WTC11 (cell line): Measurements from ENCODE around the gene IRX5. TPM values are rescaled to one million over a fixed set of nuclear protein-coding genes. Genes with fewer than 3 reads are reported as not detected.

ENCODE experiments used
- ATAC-seq: fragments of 200-7000 bp; cut with Tn5 transposase; 2 replicates; pipeline ENCODE4 v1.10.0; 2021; ENCODE audit warnings: mild to moderate bottlenecking, moderate library complexity
- CTCF ChIA-PET: fragments of 300-600 bp; sonication (Branson Sonifier 250); formaldehyde crosslinking; loops from one replicate; lab custom pipeline; 2021; ENCODE audit warnings: antibody characterized with exemption; lab: Charles Lee
- POLR2A ChIA-PET: fragments of 350-600 bp; sonication (Branson Sonifier 250); formaldehyde crosslinking; loops from one replicate; lab custom pipeline; 2021; ENCODE audit warnings: antibody characterized with exemption; lab: Charles Lee
- DNase-seq: peaks from one replicate; pipeline ENCODE4 v3.0.0; 2021; ENCODE audit warnings: low spot score
- H3K27ac Mint-ChIP-seq: 2 replicates; pipeline ENCODE4 v1.8.0; 2021; ENCODE audit warnings: mixed read lengths
- H3K27me3 Mint-ChIP-seq: 2 replicates; pipeline ENCODE4 v1.8.0; 2021; ENCODE audit warnings: low read depth, mild to moderate bottlenecking, moderate library complexity, mixed read lengths
- H3K36me3 Mint-ChIP-seq: 2 replicates; pipeline ENCODE4 v1.8.0; 2021; ENCODE audit warnings: mixed read lengths
- H3K4me1 Mint-ChIP-seq: 2 replicates; pipeline ENCODE4 v1.8.0; 2022; ENCODE audit warnings: mixed read lengths
- H3K4me3 Mint-ChIP-seq: 2 replicates; pipeline ENCODE4 v1.8.0; 2021; ENCODE audit warnings: mild to moderate bottlenecking, moderate library complexity, mixed read lengths
- H3K9me3 Mint-ChIP-seq: 2 replicates; pipeline ENCODE4 v1.8.0; 2021; ENCODE audit warnings: mixed read lengths
- ATF6 ChIP-seq: sonication (generic); formaldehyde crosslinking; IDR thresholded peaks from 2 replicates; pipeline ENCODE4 v1.8.1; 2023; ENCODE audit warnings: mild to moderate bottlenecking, missing genetic modification reagents
- CREM ChIP-seq: sonication (generic); formaldehyde crosslinking; IDR thresholded peaks from 2 replicates; pipeline ENCODE4 v1.8.1; 2022; ENCODE audit warnings: mild to moderate bottlenecking, missing genetic modification reagents, moderate library complexity
- FOXJ3 ChIP-seq: sonication (generic); formaldehyde crosslinking; IDR thresholded peaks from 2 replicates; pipeline ENCODE4 v1.9.0; 2021; ENCODE audit warnings: missing genetic modification reagents, mild to moderate bottlenecking, borderline replicate concordance
- FOXK1 ChIP-seq: sonication (generic); formaldehyde crosslinking; IDR thresholded peaks from 2 replicates; pipeline ENCODE4 v1.8.0; 2022; ENCODE audit warnings: mild to moderate bottlenecking, moderate library complexity, missing genetic modification reagents
- IRF2 ChIP-seq: sonication (generic); formaldehyde crosslinking; IDR thresholded peaks from 2 replicates; pipeline ENCODE4 v1.8.0; 2022; ENCODE audit warnings: low read depth, missing genetic modification reagents, borderline replicate concordance
- KAT7 ChIP-seq: sonication (generic); formaldehyde crosslinking; IDR thresholded peaks from 2 replicates; pipeline ENCODE4 v1.8.1; 2023; ENCODE audit warnings: missing genetic modification reagents, mild to moderate bottlenecking, borderline replicate concordance
- NR1H2 ChIP-seq: sonication (generic); formaldehyde crosslinking; IDR thresholded peaks from 2 replicates; pipeline ENCODE4 v1.9.0; 2021; ENCODE audit warnings: mild to moderate bottlenecking, moderate library complexity, missing genetic modification reagents
- RELA ChIP-seq: sonication (generic); formaldehyde crosslinking; IDR thresholded peaks from 2 replicates; pipeline ENCODE4 v1.8.1; 2022; ENCODE audit warnings: missing genetic modification reagents, mild to moderate bottlenecking, borderline replicate concordance
- SMAD3 ChIP-seq: sonication (generic); formaldehyde crosslinking; IDR thresholded peaks from 2 replicates; pipeline ENCODE4 v1.8.0; 2022; ENCODE audit warnings: missing genetic modification reagents, mild to moderate bottlenecking, borderline replicate concordance
- TEAD4 ChIP-seq: sonication (generic); formaldehyde crosslinking; IDR thresholded peaks from 2 replicates; pipeline ENCODE4 v1.8.0; 2022; ENCODE audit warnings: mild to moderate bottlenecking, missing genetic modification reagents
- ZMAT4 ChIP-seq: fragments of 250-450 bp; sonication (Bioruptor Pico); IDR thresholded peaks from 2 replicates; pipeline ENCODE4 v1.9.0; 2021; ENCODE audit warnings: mild to moderate bottlenecking
- ZNF263 ChIP-seq: sonication (generic); formaldehyde crosslinking; IDR thresholded peaks from 2 replicates; pipeline ENCODE4 v1.8.1; 2022; ENCODE audit warnings: low read depth, mild to moderate bottlenecking, moderate library complexity, missing genetic modification reagents
- total RNA-seq: library from RNA; stranded (reverse); gene quantifications from 3 replicates; pipeline ENCODE4 v1.2.3, GENCODE V29; 2021
- TF ChIP-seq, protein P1 (sequence below): sonication (generic); formaldehyde crosslinking; IDR thresholded peaks from 2 replicates; pipeline ENCODE4 v1.8.0; 2022; ENCODE audit warnings: missing genetic modification reagents
- TF ChIP-seq, protein P2 (sequence below): sonication (generic); formaldehyde crosslinking; IDR thresholded peaks from 2 replicates; pipeline ENCODE4 v1.8.1; 2023; ENCODE audit warnings: mild to moderate bottlenecking, moderate library complexity, missing genetic modification reagents
- TF ChIP-seq, protein P3 (sequence below): sonication (generic); formaldehyde crosslinking; IDR thresholded peaks from 2 replicates; pipeline ENCODE4 v1.8.0; 2022; ENCODE audit warnings: mild to moderate bottlenecking, missing genetic modification reagents
- TF ChIP-seq, protein P4 (sequence below): fragments of 250-450 bp; sonication (Bioruptor Pico); IDR thresholded peaks from 2 replicates; pipeline ENCODE4 v1.8.0; 2021; ENCODE audit warnings: mild to moderate bottlenecking

The IRX5 gene
- total RNA-seq, 1 experiment from 2014 or later: 0.35 TPM

- TF ChIP-seq, protein P1, sequence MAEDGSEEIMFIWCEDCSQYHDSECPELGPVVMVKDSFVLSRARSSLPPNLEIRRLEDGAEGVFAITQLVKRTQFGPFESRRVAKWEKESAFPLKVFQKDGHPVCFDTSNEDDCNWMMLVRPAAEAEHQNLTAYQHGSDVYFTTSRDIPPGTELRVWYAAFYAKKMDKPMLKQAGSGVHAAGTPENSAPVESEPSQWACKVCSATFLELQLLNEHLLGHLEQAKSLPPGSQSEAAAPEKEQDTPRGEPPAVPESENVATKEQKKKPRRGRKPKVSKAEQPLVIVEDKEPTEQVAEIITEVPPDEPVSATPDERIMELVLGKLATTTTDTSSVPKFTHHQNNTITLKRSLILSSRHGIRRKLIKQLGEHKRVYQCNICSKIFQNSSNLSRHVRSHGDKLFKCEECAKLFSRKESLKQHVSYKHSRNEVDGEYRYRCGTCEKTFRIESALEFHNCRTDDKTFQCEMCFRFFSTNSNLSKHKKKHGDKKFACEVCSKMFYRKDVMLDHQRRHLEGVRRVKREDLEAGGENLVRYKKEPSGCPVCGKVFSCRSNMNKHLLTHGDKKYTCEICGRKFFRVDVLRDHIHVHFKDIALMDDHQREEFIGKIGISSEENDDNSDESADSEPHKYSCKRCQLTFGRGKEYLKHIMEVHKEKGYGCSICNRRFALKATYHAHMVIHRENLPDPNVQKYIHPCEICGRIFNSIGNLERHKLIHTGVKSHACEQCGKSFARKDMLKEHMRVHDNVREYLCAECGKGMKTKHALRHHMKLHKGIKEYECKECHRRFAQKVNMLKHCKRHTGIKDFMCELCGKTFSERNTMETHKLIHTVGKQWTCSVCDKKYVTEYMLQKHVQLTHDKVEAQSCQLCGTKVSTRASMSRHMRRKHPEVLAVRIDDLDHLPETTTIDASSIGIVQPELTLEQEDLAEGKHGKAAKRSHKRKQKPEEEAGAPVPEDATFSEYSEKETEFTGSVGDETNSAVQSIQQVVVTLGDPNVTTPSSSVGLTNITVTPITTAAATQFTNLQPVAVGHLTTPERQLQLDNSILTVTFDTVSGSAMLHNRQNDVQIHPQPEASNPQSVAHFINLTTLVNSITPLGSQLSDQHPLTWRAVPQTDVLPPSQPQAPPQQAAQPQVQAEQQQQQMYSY (CRISPR knock-in tag): no peak
- TF ChIP-seq, protein P2, sequence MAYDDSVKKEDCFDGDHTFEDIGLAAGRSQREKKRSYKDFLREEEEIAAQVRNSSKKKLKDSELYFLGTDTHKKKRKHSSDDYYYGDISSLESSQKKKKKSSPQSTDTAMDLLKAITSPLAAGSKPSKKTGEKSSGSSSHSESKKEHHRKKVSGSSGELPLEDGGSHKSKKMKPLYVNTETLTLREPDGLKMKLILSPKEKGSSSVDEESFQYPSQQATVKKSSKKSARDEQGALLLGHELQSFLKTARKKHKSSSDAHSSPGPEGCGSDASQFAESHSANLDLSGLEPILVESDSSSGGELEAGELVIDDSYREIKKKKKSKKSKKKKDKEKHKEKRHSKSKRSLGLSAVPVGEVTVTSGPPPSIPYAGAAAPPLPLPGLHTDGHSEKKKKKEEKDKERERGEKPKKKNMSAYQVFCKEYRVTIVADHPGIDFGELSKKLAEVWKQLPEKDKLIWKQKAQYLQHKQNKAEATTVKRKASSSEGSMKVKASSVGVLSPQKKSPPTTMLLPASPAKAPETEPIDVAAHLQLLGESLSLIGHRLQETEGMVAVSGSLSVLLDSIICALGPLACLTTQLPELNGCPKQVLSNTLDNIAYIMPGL (CRISPR knock-in tag): no peak
- TF ChIP-seq FOXK1 (CRISPR knock-in tag) (no peak), ZNF263 (CRISPR knock-in tag) (no peak), SMAD3 (CRISPR knock-in tag) (no peak), CREM (no peak), ATF6 (CRISPR knock-in tag) (no peak), FOXJ3 (CRISPR knock-in tag) (no peak), IRF2 (CRISPR knock-in tag) (no peak), ZMAT4 (no peak), KAT7 (CRISPR knock-in tag) (no peak), NR1H2 (CRISPR knock-in tag) (no peak)
- TF ChIP-seq, protein P3, sequence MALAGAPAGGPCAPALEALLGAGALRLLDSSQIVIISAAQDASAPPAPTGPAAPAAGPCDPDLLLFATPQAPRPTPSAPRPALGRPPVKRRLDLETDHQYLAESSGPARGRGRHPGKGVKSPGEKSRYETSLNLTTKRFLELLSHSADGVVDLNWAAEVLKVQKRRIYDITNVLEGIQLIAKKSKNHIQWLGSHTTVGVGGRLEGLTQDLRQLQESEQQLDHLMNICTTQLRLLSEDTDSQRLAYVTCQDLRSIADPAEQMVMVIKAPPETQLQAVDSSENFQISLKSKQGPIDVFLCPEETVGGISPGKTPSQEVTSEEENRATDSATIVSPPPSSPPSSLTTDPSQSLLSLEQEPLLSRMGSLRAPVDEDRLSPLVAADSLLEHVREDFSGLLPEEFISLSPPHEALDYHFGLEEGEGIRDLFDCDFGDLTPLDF (CRISPR knock-in tag): no peak
- POLR2A ChIA-PET: no interaction called here
- no peak for DNase-seq
- CTCF ChIA-PET: interaction anchor here (0.8 to 1.5 kb wide), 4 partner anchors 8 to 75 kb away, joined by 3 read pairs; no protein-coding TSS in a partner anchor
- Mint-ChIP-seq H3K4me3 (no peak overlapping the region), H3K27me3 (peaks cover 56% of the 10 kb centered on the region), H3K9me3 (peaks cover 1% of the 10 kb centered on the region; the same call in 1 of the 2 replicates), H3K36me3 (no peaks in the 10 kb centered on the region), H3K27ac (no peak overlapping the region), H3K4me1 (peaks cover 12% of the 10 kb centered on the region)
- no peak for ATAC-seq
These were observed 17.0 kb downstream of the IRX5 start for GRCh38 chr16:54947616-54948015.

DNA sequence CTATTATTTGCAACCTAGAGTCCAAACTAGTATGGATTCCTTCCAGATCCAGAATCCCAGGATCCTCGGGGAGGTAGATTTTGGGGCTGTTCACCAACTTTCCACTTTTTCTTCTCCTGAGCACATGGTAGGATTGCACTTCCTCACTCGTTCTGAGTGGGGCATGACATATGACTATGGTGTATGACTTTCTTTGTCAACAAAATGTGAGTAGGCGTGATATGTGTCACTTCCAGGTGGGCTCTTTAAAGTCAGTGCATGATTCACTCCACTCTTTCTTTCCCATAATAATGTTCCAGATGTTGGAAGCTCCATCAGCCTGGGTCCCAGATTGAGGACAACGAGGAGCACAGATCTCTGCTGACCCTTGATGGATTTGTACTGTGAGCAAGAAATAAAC lies 21.5 kb downstream of the IRX5 start:
- peaks cover 3% of the 10 kb centered on the region; the same call in 1 of the 2 replicates for H3K9me3 Mint-ChIP-seq
- TF ChIP-seq, protein P4, sequence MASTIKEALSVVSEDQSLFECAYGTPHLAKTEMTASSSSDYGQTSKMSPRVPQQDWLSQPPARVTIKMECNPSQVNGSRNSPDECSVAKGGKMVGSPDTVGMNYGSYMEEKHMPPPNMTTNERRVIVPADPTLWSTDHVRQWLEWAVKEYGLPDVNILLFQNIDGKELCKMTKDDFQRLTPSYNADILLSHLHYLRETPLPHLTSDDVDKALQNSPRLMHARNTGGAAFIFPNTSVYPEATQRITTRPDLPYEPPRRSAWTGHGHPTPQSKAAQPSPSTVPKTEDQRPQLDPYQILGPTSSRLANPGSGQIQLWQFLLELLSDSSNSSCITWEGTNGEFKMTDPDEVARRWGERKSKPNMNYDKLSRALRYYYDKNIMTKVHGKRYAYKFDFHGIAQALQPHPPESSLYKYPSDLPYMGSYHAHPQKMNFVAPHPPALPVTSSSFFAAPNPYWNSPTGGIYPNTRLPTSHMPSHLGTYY (CRISPR knock-in tag): no peak
- TF ChIP-seq RELA (CRISPR knock-in tag) (no peak), TEAD4 (CRISPR knock-in tag) (no peak)
- no peak overlapping the region for H3K27ac Mint-ChIP-seq
- ATAC-seq (no peak), DNase-seq (no peak)
- POLR2A ChIA-PET: no interaction called here
- H3K4me1 Mint-ChIP-seq: peaks cover 12% of the 10 kb centered on the region
- H3K4me3 Mint-ChIP-seq: no peak overlapping the region
- no peaks in the 10 kb centered on the region for H3K36me3 Mint-ChIP-seq
- H3K27me3 Mint-ChIP-seq: peaks cover 31% of the 10 kb centered on the region
- CTCF ChIA-PET: no interaction called here
